Measurements from ENCODE around the gene SOX15. TPM values are rescaled to one million over a fixed set of nuclear protein-coding genes. Genes with fewer than 3 reads are reported as not detected.

Gene SOX15
- total and polyA plus RNA-seq, 2 of the 13 experiments (the other 11 are each of a cell fraction or from before 2014, with no cell fraction given): 0.07 to 0.18 TPM

DNA sequence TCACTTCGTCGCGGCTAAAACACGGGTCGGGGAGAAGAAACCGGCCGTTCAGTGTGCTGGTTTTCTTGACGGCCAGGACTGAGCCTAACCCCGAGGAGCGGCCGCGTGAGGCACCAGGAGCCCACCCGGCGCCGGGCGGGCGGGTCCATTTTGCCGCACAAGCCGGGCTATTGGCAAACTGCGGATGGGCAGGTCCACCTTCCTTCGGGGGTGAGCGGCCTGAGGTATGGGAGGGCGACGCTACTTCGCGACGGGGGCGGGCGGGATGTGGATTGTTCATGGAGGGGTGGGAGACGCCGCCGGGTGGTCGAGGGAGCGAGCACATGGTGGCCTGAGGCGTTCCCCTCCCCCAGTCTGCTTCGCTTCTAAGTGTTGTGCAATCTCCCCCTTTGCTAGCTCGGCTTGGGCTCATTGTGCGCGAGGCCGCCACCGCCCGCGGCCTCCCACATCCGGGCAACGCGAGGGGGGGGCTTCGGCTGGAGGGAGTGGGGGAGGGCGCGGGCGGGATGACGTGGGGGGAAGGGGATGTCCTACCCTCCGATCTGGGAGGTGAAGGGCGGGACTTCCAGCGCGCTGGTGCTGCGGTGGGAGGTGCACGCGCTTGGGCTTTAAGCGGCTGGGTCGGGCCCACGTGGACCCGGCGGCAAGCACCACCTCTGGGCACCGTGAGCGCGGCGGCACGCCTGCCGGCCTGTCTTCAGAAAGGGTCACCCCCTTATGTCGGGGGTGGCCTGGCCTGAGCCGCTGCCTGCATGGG, 16.4 kb downstream of the SOX15 start (continued):
- TF ChIP-seq, protein P1, sequence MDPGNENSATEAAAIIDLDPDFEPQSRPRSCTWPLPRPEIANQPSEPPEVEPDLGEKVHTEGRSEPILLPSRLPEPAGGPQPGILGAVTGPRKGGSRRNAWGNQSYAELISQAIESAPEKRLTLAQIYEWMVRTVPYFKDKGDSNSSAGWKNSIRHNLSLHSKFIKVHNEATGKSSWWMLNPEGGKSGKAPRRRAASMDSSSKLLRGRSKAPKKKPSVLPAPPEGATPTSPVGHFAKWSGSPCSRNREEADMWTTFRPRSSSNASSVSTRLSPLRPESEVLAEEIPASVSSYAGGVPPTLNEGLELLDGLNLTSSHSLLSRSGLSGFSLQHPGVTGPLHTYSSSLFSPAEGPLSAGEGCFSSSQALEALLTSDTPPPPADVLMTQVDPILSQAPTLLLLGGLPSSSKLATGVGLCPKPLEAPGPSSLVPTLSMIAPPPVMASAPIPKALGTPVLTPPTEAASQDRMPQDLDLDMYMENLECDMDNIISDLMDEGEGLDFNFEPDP (CRISPR knock-in tag; conservative IDR thresholded peaks at IDR 0.05): no peak
- TF ChIP-seq ZNF777 (CRISPR knock-in tag; IDR thresholded peaks at IDR 0.05) (peak; percentile 28; the same call in 1 of the 2 replicates), BHLHE40 (IDR thresholded peaks at IDR 0.05; ENCODE audit: low read length) (no peak), ZNF563 (CRISPR knock-in tag; IDR thresholded peaks at IDR 0.05) (peak; percentile 69; the same call in 1 of the 2 replicates), ASH2L (IDR thresholded peaks at IDR 0.05; ENCODE audit: insufficient read length, low read depth, low read length) (peak; percentile 48), POLR2A (IDR thresholded peaks at IDR 0.05; ENCODE audit: insufficient read depth in 1 of 2, low read depth in 2 of 2, low read length in 2 of 2) (peak; percentile 66 to 71), ZNF451 (CRISPR knock-in tag; IDR thresholded peaks at IDR 0.05) (peak; percentile 88), KAT7 (CRISPR knock-in tag; IDR thresholded peaks at IDR 0.05; ENCODE audit: borderline replicate concordance) (peak; percentile 83; the same call in 1 of the 2 replicates), KDM2A (CRISPR knock-in tag; IDR thresholded peaks at IDR 0.05; ENCODE audit: borderline replicate concordance, low read depth) (peak; percentile 78), ZNF841 (CRISPR knock-in tag; IDR thresholded peaks at IDR 0.05; ENCODE audit: borderline replicate concordance) (no peak), FOXA3 (CRISPR knock-in tag; IDR thresholded peaks at IDR 0.05) (peak; percentile 52), JUNB (CRISPR knock-in tag; IDR thresholded peaks at IDR 0.05; ENCODE audit: borderline replicate concordance) (no peak), ZNF333 (CRISPR knock-in tag; IDR thresholded peaks at IDR 0.05; ENCODE audit: borderline replicate concordance) (no peak), NBN (conservative IDR thresholded peaks at IDR 0.05) (no peak), ZNF160 (CRISPR knock-in tag; IDR thresholded peaks at IDR 0.05) (no peak; the same call in 1 of the 2 replicates)
- TF ChIP-seq, protein P2, sequence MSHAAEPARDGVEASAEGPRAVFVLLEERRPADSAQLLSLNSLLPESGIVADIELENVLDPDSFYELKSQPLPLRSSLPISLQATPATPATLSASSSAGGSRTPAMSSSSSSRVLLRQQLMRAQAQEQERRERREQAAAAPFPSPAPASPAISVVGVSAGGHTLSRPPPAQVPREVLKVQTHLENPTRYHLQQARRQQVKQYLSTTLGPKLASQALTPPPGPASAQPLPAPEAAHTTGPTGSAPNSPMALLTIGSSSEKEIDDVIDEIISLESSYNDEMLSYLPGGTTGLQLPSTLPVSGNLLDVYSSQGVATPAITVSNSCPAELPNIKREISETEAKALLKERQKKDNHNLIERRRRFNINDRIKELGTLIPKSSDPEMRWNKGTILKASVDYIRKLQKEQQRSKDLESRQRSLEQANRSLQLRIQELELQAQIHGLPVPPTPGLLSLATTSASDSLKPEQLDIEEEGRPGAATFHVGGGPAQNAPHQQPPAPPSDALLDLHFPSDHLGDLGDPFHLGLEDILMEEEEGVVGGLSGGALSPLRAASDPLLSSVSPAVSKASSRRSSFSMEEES (CRISPR knock-in tag; IDR thresholded peaks at IDR 0.05): peak; percentile 45; the same call in 1 of the 2 replicates
- TF ChIP-seq, protein P3, sequence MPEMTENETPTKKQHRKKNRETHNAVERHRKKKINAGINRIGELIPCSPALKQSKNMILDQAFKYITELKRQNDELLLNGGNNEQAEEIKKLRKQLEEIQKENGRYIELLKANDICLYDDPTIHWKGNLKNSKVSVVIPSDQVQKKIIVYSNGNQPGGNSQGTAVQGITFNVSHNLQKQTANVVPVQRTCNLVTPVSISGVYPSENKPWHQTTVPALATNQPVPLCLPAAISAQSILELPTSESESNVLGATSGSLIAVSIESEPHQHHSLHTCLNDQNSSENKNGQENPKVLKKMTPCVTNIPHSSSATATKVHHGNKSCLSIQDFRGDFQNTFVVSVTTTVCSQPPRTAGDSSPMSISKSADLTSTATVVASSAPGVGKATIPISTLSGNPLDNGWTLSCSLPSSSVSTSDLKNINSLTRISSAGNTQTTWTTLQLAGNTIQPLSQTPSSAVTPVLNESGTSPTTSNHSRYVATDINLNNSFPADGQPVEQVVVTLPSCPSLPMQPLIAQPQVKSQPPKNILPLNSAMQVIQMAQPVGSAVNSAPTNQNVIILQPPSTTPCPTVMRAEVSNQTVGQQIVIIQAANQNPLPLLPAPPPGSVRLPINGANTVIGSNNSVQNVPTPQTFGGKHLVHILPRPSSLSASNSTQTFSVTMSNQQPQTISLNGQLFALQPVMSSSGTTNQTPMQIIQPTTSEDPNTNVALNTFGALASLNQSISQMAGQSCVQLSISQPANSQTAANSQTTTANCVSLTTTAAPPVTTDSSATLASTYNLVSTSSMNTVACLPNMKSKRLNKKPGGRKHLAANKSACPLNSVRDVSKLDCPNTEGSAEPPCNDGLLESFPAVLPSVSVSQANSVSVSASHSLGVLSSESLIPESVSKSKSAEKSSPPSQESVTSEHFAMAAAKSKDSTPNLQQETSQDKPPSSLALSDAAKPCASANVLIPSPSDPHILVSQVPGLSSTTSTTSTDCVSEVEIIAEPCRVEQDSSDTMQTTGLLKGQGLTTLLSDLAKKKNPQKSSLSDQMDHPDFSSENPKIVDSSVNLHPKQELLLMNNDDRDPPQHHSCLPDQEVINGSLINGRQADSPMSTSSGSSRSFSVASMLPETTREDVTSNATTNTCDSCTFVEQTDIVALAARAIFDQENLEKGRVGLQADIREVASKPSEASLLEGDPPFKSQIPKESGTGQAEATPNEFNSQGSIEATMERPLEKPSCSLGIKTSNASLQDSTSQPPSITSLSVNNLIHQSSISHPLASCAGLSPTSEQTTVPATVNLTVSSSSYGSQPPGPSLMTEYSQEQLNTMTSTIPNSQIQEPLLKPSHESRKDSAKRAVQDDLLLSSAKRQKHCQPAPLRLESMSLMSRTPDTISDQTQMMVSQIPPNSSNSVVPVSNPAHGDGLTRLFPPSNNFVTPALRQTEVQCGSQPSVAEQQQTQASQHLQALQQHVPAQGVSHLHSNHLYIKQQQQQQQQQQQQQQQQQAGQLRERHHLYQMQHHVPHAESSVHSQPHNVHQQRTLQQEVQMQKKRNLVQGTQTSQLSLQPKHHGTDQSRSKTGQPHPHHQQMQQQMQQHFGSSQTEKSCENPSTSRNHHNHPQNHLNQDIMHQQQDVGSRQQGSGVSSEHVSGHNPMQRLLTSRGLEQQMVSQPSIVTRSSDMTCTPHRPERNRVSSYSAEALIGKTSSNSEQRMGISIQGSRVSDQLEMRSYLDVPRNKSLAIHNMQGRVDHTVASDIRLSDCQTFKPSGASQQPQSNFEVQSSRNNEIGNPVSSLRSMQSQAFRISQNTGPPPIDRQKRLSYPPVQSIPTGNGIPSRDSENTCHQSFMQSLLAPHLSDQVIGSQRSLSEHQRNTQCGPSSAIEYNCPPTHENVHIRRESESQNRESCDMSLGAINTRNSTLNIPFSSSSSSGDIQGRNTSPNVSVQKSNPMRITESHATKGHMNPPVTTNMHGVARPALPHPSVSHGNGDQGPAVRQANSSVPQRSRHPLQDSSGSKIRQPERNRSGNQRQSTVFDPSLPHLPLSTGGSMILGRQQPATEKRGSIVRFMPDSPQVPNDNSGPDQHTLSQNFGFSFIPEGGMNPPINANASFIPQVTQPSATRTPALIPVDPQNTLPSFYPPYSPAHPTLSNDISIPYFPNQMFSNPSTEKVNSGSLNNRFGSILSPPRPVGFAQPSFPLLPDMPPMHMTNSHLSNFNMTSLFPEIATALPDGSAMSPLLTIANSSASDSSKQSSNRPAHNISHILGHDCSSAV (CRISPR knock-in tag; IDR thresholded peaks at IDR 0.05; ENCODE audit: borderline replicate concordance): no peak

Measured in HepG2 (cell line).